Endodermal cell (in vitro differentiated cells): ENCODE data around the gene NFE2L1. TPM values are rescaled to one million over a fixed set of nuclear protein-coding genes. Genes with fewer than 3 reads are reported as not detected.
"Not testable (repeated sequence)": the region's sequence is repeated elsewhere in the genome, so short reads cannot be mapped to it uniquely, and the experiment has no call there.

Experiments used
- DNase-seq: peaks from one replicate; pipeline ENCODE4 v3.0.0-alpha.2; 2017
- H3K27ac ChIP-seq: 2 replicates; pipeline ENCODE4 v1.5.1; 2013; ENCODE audit warnings: mild to moderate bottlenecking, low read depth, low read length, moderate library complexity
- H3K27me3 ChIP-seq: 2 replicates; pipeline ENCODE4 v1.6.1; 2013; ENCODE audit warnings: mild to moderate bottlenecking, low read length, moderate library complexity; ENCODE audit not compliant: insufficient read depth, control insufficient read depth, poor library complexity, severe bottlenecking
- H3K36me3 ChIP-seq: 2 replicates; pipeline ENCODE4 v1.7.0; 2013; ENCODE audit warnings: mild to moderate bottlenecking, low read length, moderate library complexity; ENCODE audit not compliant: control insufficient read depth, insufficient read depth
- H3K4me1 ChIP-seq: one replicate; pipeline ENCODE4 v1.7.0; 2013; ENCODE audit warnings: low read length; ENCODE audit not compliant: control insufficient read depth, insufficient read depth
- H3K4me3 ChIP-seq: 2 replicates; pipeline ENCODE4 v1.5.1; 2013; ENCODE audit warnings: mild to moderate bottlenecking, low read length, moderate library complexity
- H3K9ac ChIP-seq: 2 replicates; pipeline ENCODE4 v1.6.1; 2013; ENCODE audit warnings: mild to moderate bottlenecking, low read length, moderate library complexity; ENCODE audit not compliant: poor library complexity, severe bottlenecking; ENCODE audit errors: extremely low read depth
- H3K9me3 ChIP-seq: 2 replicates; pipeline ENCODE4 v1.6.1; 2013; ENCODE audit warnings: mild to moderate bottlenecking, low read length, moderate library complexity; ENCODE audit not compliant: control insufficient read depth
- H3K27ac Mint-ChIP-seq: 2 replicates; pipeline ENCODE4 v1.8.0; 2020; ENCODE audit warnings: mixed read lengths
- H3K27me3 Mint-ChIP-seq: 2 replicates; pipeline ENCODE4 v1.8.0; 2021; ENCODE audit warnings: mild to moderate bottlenecking, mixed read lengths; ENCODE audit not compliant: insufficient read depth
- H3K36me3 Mint-ChIP-seq: 2 replicates; pipeline ENCODE4 v1.8.0; 2020; ENCODE audit warnings: low read depth, mixed read lengths
- H3K4me1 Mint-ChIP-seq: 2 replicates; pipeline ENCODE4 v1.8.0; 2020; ENCODE audit warnings: mixed read lengths
- H3K4me3 Mint-ChIP-seq: 2 replicates; pipeline ENCODE4 v1.8.0; 2020; ENCODE audit warnings: mild to moderate bottlenecking, moderate library complexity, mixed read lengths
- H3K9me3 Mint-ChIP-seq: 2 replicates; pipeline ENCODE4 v1.8.0; 2020; ENCODE audit warnings: mild to moderate bottlenecking, mixed read lengths
- WGBS, 2 experiments: methylation state at CpG; one replicate each; pipeline versions ENCODE4 v1.1.5 to v1.1.7; 2013; ENCODE audit warnings: missing lambda C conversion rate in 2 of 2, mixed read lengths in 1 of 2; ENCODE audit not compliant: insufficient coverage in 1 of 2, insufficient read length in 1 of 2; 5-methylcytosine and 5-hydroxymethylcytosine counted together
- total RNA-seq, 2 donors: library from RNA; stranded (reverse); fragmentation: NEBNext Ultra II Directional in 1 of 2; extraction: Animal tissue kit (Norgen Biotek cat#: 25700) in 1 of 2; gene quantifications; 2 replicates in 1 of 2; 3 replicates in 1 of 2; pipeline ENCODE4 v1.2.1, GENCODE V29; 2021
- TF ChIP-seq, protein P1 (sequence below): fragments of 200-600 bp; sonication (generic); conservative IDR thresholded peaks from 2 replicates; pipeline ENCODE4 v1.5.0; 2021; ENCODE audit warnings: antibody characterized with exemption, mild to moderate bottlenecking

The NFE2L1 gene
- total RNA-seq, 2 donors from 2014 or later = 122 to 135 TPM

DNA sequence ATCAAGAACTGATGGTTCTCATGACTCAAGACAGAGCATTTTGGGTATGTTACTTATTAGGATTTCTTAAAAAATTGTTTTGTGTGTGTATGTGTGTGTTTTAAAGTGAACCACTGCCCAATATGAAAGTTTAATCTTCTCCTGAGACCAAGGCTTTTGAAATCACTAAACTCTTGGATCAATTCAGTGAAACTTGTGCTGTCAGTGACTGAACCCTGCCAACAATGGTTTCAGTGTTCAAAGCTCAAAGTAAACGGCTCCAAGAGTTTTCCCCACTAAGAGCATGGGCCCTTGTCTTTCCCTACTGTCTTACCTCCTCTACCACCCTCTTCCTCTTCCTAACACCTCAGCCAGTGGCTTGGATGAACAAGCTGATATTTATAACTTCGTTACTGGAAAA lies 22.0 kb downstream of the NFE2L1 start:
- H3K9me3 ChIP-seq = no peaks in the 10 kb centered on the region
- Mint-ChIP-seq H3K9me3 (no peaks in the 10 kb centered on the region), H3K4me3 (no peak overlapping the region), H3K27ac (no peak overlapping the region), H3K27me3 (no peaks in the 10 kb centered on the region), H3K4me1 (peaks cover under 1% of the 10 kb centered on the region), H3K36me3 (peaks cover 71% of the 10 kb centered on the region)
- H3K4me3 ChIP-seq = no peak overlapping the region
- TF ChIP-seq, protein P1, sequence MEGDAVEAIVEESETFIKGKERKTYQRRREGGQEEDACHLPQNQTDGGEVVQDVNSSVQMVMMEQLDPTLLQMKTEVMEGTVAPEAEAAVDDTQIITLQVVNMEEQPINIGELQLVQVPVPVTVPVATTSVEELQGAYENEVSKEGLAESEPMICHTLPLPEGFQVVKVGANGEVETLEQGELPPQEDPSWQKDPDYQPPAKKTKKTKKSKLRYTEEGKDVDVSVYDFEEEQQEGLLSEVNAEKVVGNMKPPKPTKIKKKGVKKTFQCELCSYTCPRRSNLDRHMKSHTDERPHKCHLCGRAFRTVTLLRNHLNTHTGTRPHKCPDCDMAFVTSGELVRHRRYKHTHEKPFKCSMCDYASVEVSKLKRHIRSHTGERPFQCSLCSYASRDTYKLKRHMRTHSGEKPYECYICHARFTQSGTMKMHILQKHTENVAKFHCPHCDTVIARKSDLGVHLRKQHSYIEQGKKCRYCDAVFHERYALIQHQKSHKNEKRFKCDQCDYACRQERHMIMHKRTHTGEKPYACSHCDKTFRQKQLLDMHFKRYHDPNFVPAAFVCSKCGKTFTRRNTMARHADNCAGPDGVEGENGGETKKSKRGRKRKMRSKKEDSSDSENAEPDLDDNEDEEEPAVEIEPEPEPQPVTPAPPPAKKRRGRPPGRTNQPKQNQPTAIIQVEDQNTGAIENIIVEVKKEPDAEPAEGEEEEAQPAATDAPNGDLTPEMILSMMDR = no peak
- H3K36me3 ChIP-seq = peaks cover 85% of the 10 kb centered on the region
- WGBS, 2 experiments = 91% methylated on average over 2 of the region's 2 CpGs; no CpG with 5 or more reads in 1 of the 2 experiments
- no peaks in the 10 kb centered on the region for H3K27me3 ChIP-seq
- H3K9ac ChIP-seq = no peak overlapping the region
- no peak overlapping the region for H3K27ac ChIP-seq
- H3K4me1 ChIP-seq = no peaks in the 10 kb centered on the region
- no peak for DNase-seq

DNA sequence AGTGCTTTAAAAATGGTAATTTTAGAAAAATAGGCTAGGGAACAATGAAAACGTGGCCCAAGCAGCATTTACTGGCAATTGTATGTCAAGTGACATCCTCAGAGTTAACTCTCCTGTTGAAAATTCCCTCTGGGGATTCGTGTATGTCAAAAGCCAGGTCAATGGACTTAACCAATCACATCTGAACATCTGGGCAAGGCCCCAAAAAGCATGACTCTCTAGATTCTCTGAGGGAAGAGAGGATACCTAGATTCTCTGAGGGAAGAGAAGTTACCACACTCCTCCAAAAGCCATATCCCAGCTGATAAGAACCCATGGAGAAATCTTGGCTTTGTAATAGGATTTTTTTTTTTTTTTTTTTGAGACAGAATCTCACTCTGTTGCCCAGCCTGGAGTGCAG lies 23.5 kb downstream of the NFE2L1 start:
- WGBS, 2 experiments = 90% methylated on average over 2 of the region's 2 CpGs
- Mint-ChIP-seq H3K4me3 (no peak overlapping the region), H3K27me3 (no peaks in the 10 kb centered on the region), H3K4me1 (no peaks in the 10 kb centered on the region), H3K36me3 (peaks cover 71% of the 10 kb centered on the region), H3K9me3 (no peaks in the 10 kb centered on the region), H3K27ac (no peak overlapping the region)
- H3K4me3 ChIP-seq = no peak overlapping the region
- H3K27ac ChIP-seq = no peak overlapping the region
- H3K9me3 ChIP-seq = no peaks in the 10 kb centered on the region
- no peak overlapping the region for H3K9ac ChIP-seq
- no peaks in the 10 kb centered on the region for H3K4me1 ChIP-seq
- peaks cover 89% of the 10 kb centered on the region for H3K36me3 ChIP-seq
- no peak for DNase-seq
- TF ChIP-seq, protein P1 = no peak
- no peaks in the 10 kb centered on the region for H3K27me3 ChIP-seq

DNA sequence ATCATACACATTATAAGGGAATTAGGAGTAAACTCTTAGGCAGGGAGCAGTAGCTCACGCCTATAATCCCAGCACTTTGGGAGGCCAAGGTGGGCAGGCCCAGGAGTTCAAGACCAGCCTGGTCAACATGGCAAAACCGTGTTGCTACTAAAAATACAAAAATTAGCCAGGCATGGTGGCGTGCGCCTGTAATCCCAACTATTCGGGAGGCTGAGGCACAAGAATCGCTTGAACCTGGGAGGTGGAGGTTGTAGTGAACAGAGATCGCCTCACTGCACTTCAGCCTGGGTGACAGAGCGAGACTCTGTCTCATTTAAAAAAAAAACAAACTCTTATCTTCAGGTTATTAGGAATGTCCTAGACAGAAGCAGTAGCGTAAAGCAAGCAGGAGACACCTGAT lies 24.7 kb downstream of the NFE2L1 start:
- not testable (repeated sequence) for H3K9ac ChIP-seq, H3K27ac Mint-ChIP-seq, H3K27me3 ChIP-seq, H3K4me1 ChIP-seq, H3K4me1 Mint-ChIP-seq, H3K27ac ChIP-seq, H3K9me3 ChIP-seq, H3K4me3 Mint-ChIP-seq, H3K9me3 Mint-ChIP-seq, DNase-seq, H3K27me3 Mint-ChIP-seq, H3K4me3 ChIP-seq
- peaks cover 85% of the 10 kb centered on the region for H3K36me3 ChIP-seq
- 88 to 95% methylated on average over 8 to 9 of the region's 9 CpGs for WGBS, 2 experiments
- peaks cover 72% of the 10 kb centered on the region for H3K36me3 Mint-ChIP-seq

DNA sequence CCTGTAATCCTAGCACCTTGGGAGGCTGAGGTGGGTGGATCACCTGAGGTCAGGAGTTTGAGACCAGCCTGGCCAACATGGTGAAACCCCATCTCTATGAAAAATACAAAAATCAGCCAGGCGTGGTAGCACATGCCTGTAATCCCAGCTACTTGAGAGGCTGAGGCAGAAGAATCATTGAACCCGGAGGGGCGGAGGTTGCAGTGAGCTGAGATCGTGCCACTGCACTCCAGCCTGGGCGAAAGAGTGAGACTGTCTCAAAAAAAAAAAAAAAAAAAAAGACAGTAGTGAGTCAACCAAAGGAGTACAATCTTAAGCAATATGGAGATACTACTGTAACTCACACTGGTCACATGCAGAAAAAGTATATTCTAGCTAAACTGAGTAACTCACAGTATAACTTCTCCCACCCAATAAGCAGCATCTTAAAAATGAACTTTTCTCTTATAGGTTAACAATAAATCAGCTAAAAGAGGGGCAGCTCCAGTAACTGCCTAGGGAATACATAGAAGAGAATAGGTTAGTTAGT lies 25.5 kb downstream of the NFE2L1 start:
- not testable (repeated sequence) for H3K4me1 ChIP-seq, H3K27ac ChIP-seq, H3K4me1 Mint-ChIP-seq, H3K27ac Mint-ChIP-seq, DNase-seq, H3K9me3 Mint-ChIP-seq, H3K4me3 Mint-ChIP-seq, H3K27me3 Mint-ChIP-seq, H3K9ac ChIP-seq, H3K27me3 ChIP-seq, H3K4me3 ChIP-seq, H3K9me3 ChIP-seq
- peaks cover 70% of the 10 kb centered on the region for H3K36me3 Mint-ChIP-seq
- WGBS, 2 experiments = 93 to 94% methylated on average over 4 to 5 of the region's 5 CpGs
- H3K36me3 ChIP-seq = peaks cover 79% of the 10 kb centered on the region
